ENCODE results near the gene HS2ST1. TPM values are rescaled to one million over a fixed set of nuclear protein-coding genes. Genes with fewer than 3 reads are reported as not detected.

Gene HS2ST1
- total and polyA plus RNA-seq, 2 donors (not counting 3 experiments of a cell fraction or from before 2014, with no cell fraction given) = 5.5 to 31.2 TPM

GRCh38 chr1:87045761-87046304 is 131.4 kb downstream of the HS2ST1 start:
- ChIA-PET POLR2A (interaction anchor here (0.6 kb wide), 1 partner anchor 190 kb away, joined by 5 read pairs; no protein-coding TSS in a partner anchor), CTCF (interaction anchor here (1.3 to 1.5 kb wide), 2 partner anchors 11 to 13 kb away, joined by 4 read pairs; no protein-coding TSS in a partner anchor)
- H3K9me3 ChIP-seq (replicated peaks; ENCODE audit: control insufficient read depth, insufficient read depth, low read length) = no peaks in the 10 kb centered on the region
- H3K4me1 ChIP-seq (ENCODE audit: control insufficient read depth, extremely low read depth, insufficient read depth, low read length) = no peaks in the 10 kb centered on the region
- dilution Hi-C loops (cut with MboI; ENCODE audit: extremely low pct_ligation_motif_present, low sequenced_read_pairs) = no loop called here
- H3K36me3 ChIP-seq (ENCODE audit: control insufficient read depth in 2 of 2, extremely low read depth in 1 of 2, insufficient read depth in 2 of 2, low read length in 2 of 2) = no peaks in the 10 kb centered on the region
- FAIRE-seq = no peak
- H3K27ac ChIP-seq (ENCODE audit: insufficient read depth, low read depth, low read length) = no peak overlapping the region
- no peaks in the 10 kb centered on the region for H3K79me2 ChIP-seq (ENCODE audit: control insufficient read depth, insufficient read depth, low read length)
- H3K4me3 ChIP-seq (replicated peaks in 1 of 3; ENCODE audit: insufficient read depth in 1 of 3, low read depth in 1 of 3, low read length in 3 of 3) = no peak overlapping the region
- no peak for DNase-seq (ENCODE audit: low read depth, low spot score)
- H3K4me2 ChIP-seq (ENCODE audit: insufficient read depth, low read length) = no peak overlapping the region
- intact Hi-C loops (cut with micrococcal nuclease) = no loop called here
- no peak overlapping the region for H2AFZ ChIP-seq (ENCODE audit: low read depth, low read length)
- H3K9ac ChIP-seq (replicated peaks; ENCODE audit: extremely low read depth, insufficient read depth, low read length) = no peak overlapping the region
- H3K9me1 ChIP-seq (replicated peaks; ENCODE audit: control insufficient read depth, extremely low read depth, insufficient read depth, low read length) = no peaks in the 10 kb centered on the region
- BruUV-seq (replicated peaks) = no TSS peak
- H3K27me3 ChIP-seq (ENCODE audit: control insufficient read depth in 2 of 2, insufficient read depth in 2 of 2, low read length in 2 of 2) = no peaks in the 10 kb centered on the region
- H4K20me1 ChIP-seq (replicated peaks; ENCODE audit: control insufficient read depth, extremely low read depth, insufficient read depth, low read length) = no peaks in the 10 kb centered on the region
- TF ChIP-seq, protein P1, sequence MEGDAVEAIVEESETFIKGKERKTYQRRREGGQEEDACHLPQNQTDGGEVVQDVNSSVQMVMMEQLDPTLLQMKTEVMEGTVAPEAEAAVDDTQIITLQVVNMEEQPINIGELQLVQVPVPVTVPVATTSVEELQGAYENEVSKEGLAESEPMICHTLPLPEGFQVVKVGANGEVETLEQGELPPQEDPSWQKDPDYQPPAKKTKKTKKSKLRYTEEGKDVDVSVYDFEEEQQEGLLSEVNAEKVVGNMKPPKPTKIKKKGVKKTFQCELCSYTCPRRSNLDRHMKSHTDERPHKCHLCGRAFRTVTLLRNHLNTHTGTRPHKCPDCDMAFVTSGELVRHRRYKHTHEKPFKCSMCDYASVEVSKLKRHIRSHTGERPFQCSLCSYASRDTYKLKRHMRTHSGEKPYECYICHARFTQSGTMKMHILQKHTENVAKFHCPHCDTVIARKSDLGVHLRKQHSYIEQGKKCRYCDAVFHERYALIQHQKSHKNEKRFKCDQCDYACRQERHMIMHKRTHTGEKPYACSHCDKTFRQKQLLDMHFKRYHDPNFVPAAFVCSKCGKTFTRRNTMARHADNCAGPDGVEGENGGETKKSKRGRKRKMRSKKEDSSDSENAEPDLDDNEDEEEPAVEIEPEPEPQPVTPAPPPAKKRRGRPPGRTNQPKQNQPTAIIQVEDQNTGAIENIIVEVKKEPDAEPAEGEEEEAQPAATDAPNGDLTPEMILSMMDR (IDR thresholded peaks at IDR 0.05; ENCODE audit: extremely low read depth in 1 of 2, insufficient read depth in 1 of 2, low read depth in 1 of 2, low read length in 2 of 2) = no peak
- no peak for TF ChIP-seq MAX (IDR thresholded peaks at IDR 0.05; ENCODE audit: insufficient read depth, insufficient read length)
- TF ChIP-seq JUN (IDR thresholded peaks at IDR 0.05; ENCODE audit: borderline replicate concordance, insufficient read depth, insufficient read length, low read depth) = no peak

GRCh38 chr1:87046951-87047350 is 132.5 kb downstream of the HS2ST1 start:
- H3K9ac ChIP-seq (replicated peaks; ENCODE audit: extremely low read depth, insufficient read depth, low read length) = no peak overlapping the region
- no peaks in the 10 kb centered on the region for H3K9me1 ChIP-seq (replicated peaks; ENCODE audit: control insufficient read depth, extremely low read depth, insufficient read depth, low read length)
- POLR2A ChIA-PET = no interaction called here
- H3K27ac ChIP-seq (ENCODE audit: insufficient read depth, low read depth, low read length) = no peak overlapping the region
- no peaks in the 10 kb centered on the region for H3K36me3 ChIP-seq (ENCODE audit: control insufficient read depth in 2 of 2, extremely low read depth in 1 of 2, insufficient read depth in 2 of 2, low read length in 2 of 2)
- no peaks in the 10 kb centered on the region for H4K20me1 ChIP-seq (replicated peaks; ENCODE audit: control insufficient read depth, extremely low read depth, insufficient read depth, low read length)
- dilution Hi-C loops (cut with MboI; ENCODE audit: extremely low pct_ligation_motif_present, low sequenced_read_pairs) = no loop called here
- no TSS peak for BruUV-seq (replicated peaks)
- no peak overlapping the region for H3K4me2 ChIP-seq (ENCODE audit: insufficient read depth, low read length)
- H2AFZ ChIP-seq (ENCODE audit: low read depth, low read length) = no peak overlapping the region
- H3K4me3 ChIP-seq (replicated peaks in 1 of 3; ENCODE audit: insufficient read depth in 1 of 3, low read depth in 1 of 3, low read length in 3 of 3) = no peak overlapping the region
- H3K9me3 ChIP-seq (replicated peaks; ENCODE audit: control insufficient read depth, insufficient read depth, low read length) = no peaks in the 10 kb centered on the region
- H3K27me3 ChIP-seq (ENCODE audit: control insufficient read depth in 2 of 2, insufficient read depth in 2 of 2, low read length in 2 of 2) = no peaks in the 10 kb centered on the region
- DNase-seq (ENCODE audit: low read depth, low spot score) (no peak), FAIRE-seq (no peak)
- H3K4me1 ChIP-seq (ENCODE audit: control insufficient read depth, extremely low read depth, insufficient read depth, low read length) = no peaks in the 10 kb centered on the region
- CTCF ChIA-PET = interaction anchor here (1.5 kb wide), 1 partner anchor 12 kb away, joined by 4 read pairs; no protein-coding TSS in a partner anchor
- TF ChIP-seq GATA2 (IDR thresholded peaks at IDR 0.05; ENCODE audit: insufficient read depth, insufficient read length, low read depth, low read length) = no peak
- no peak for TF ChIP-seq POLR2AphosphoS5 (IDR thresholded peaks at IDR 0.05; ENCODE audit: insufficient read depth, low read depth, low read length)
- no peak for TF ChIP-seq MAX (IDR thresholded peaks at IDR 0.05; ENCODE audit: insufficient read depth, insufficient read length)
- no peak for TF ChIP-seq EZH2 (IDR thresholded peaks at IDR 0.05; ENCODE audit: borderline replicate concordance, low read depth, low read length, severe bottlenecking)
- TF ChIP-seq, protein P1 (IDR thresholded peaks at IDR 0.05; ENCODE audit: extremely low read depth in 1 of 2, insufficient read depth in 1 of 2, low read depth in 1 of 2, low read length in 2 of 2) = no peak
- no peak for TF ChIP-seq MYC (IDR thresholded peaks at IDR 0.05; ENCODE audit: low read depth, low read length)
- no peak for TF ChIP-seq FOS (IDR thresholded peaks at IDR 0.05; ENCODE audit: borderline replicate concordance, insufficient read depth, low read length)
- no peak for TF ChIP-seq JUN (IDR thresholded peaks at IDR 0.05; ENCODE audit: borderline replicate concordance, insufficient read depth, insufficient read length, low read depth)
- TF ChIP-seq POLR2A (IDR thresholded peaks at IDR 0.05; ENCODE audit: low read depth, low read length) = no peak
- no peaks in the 10 kb centered on the region for H3K79me2 ChIP-seq (ENCODE audit: control insufficient read depth, insufficient read depth, low read length)
- intact Hi-C loops (cut with micrococcal nuclease) = no loop called here
